Nephron progenitor cell (in vitro differentiated cells): ENCODE data around the gene EGFL7.

Source experiments
- DNase-seq: peaks from one replicate; pipeline ENCODE4 v3.0.0; 2021
- H3K27ac Mint-ChIP-seq: 2 replicates; pipeline ENCODE4 v1.8.0; 2021; ENCODE audit warnings: mild to moderate bottlenecking, moderate library complexity, mixed read lengths
- H3K27me3 Mint-ChIP-seq: 2 replicates; pipeline ENCODE4 v1.8.0; 2021; ENCODE audit warnings: mild to moderate bottlenecking, low read depth, mixed read lengths; ENCODE audit not compliant: poor library complexity
- H3K36me3 Mint-ChIP-seq: 2 replicates; pipeline ENCODE4 v1.8.0; 2021; ENCODE audit warnings: low read depth, mixed read lengths
- H3K4me1 Mint-ChIP-seq: 2 replicates; pipeline ENCODE4 v1.8.0; 2021; ENCODE audit warnings: mixed read lengths
- H3K4me3 Mint-ChIP-seq: 2 replicates; pipeline ENCODE4 v1.8.0; 2021; ENCODE audit warnings: mild to moderate bottlenecking, moderate library complexity, mixed read lengths
- H3K9me3 Mint-ChIP-seq: 2 replicates; pipeline ENCODE4 v1.8.0; 2021; ENCODE audit warnings: mild to moderate bottlenecking, moderate library complexity, mixed read lengths
- CTCF ChIP-seq: fragments of 200-600 bp; sonication (generic); IDR thresholded peaks from 2 replicates; pipeline ENCODE4 v1.5.0; 2021; ENCODE audit warnings: antibody characterized with exemption

The EGFL7 gene

DNA sequence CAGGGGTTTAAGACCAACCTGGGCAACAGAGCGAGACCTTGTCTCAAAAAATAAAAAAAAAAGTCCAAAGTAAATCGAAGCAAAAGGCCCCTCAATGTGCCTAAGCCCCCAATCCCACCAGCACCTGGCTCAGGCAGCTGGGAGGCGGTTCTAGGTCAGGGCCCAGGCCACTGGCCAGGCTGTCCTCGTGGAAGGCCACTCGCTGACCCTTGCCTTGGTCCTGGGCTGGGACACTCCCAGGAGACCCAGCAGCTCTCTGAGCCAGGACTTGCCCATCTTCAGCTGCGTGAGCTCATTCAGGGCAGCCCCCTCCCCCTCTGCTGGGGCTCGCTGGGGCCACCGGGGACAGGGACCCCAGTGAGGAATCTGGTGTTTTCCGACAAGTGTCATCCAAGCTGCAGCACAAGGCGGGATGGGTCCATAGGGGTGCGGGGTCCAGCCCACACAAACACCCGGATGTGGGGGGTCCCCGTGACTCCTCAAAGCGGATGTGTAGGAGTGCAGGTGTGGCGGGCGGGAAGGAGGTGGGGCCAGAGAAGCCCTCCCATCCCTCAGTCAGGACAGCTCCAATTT lies 20.5 kb downstream of the EGFL7 start:
- no peak for TF ChIP-seq CTCF
- Mint-ChIP-seq H3K9me3 (no peaks in the 10 kb centered on the region), H3K4me1 (peaks cover 28% of the 10 kb centered on the region), H3K36me3 (no peaks in the 10 kb centered on the region), H3K4me3 (no peak overlapping the region), H3K27ac (no peak overlapping the region), H3K27me3 (peaks cover 31% of the 10 kb centered on the region)
- no peak for DNase-seq

- Mint-ChIP-seq H3K27me3 (peaks cover 36% of the 10 kb centered on the region), H3K27ac (no peak overlapping the region), H3K4me3 (no peak overlapping the region), H3K4me1 (peaks cover 25% of the 10 kb centered on the region), H3K9me3 (no peaks in the 10 kb centered on the region), H3K36me3 (no peaks in the 10 kb centered on the region)
- DNase-seq: peak; percentile 13
- no peak for TF ChIP-seq CTCF
Observed at GRCh38 chr9:136683755-136684154, 21.0 kb downstream of the EGFL7 start.

GRCh38 chr9:136684339-136684738 lies 21.6 kb downstream of the EGFL7 start:
- H3K9me3 Mint-ChIP-seq: no peaks in the 10 kb centered on the region
- H3K4me1 Mint-ChIP-seq: peaks cover 19% of the 10 kb centered on the region
- H3K36me3 Mint-ChIP-seq: no peaks in the 10 kb centered on the region
- H3K27me3 Mint-ChIP-seq: peaks cover 41% of the 10 kb centered on the region
- DNase-seq: no peak
- TF ChIP-seq CTCF: no peak
- H3K4me3 Mint-ChIP-seq: no peak overlapping the region
- no peak overlapping the region for H3K27ac Mint-ChIP-seq

DNA sequence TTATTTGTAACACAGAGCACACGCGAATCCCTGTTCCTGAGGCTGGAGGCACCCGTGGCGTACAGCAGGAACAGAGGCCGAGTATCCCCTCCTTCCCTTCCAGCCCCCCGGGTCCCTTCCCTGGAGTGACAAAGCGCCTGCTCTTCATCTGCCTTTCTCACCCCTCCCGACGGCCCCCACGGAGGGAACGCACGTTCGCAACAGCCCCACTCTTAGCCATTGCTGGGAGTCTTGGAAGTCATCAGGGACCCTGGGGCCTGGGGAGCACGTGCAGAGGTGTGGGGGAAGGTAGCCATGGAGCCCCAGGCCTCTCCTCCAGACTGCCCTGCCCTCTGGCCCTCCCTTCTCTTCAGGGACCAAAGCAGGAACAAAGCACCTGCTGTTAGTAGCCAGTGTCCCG lies 22.1 kb downstream of the EGFL7 start:
- Mint-ChIP-seq H3K27ac (no peak overlapping the region), H3K9me3 (no peaks in the 10 kb centered on the region), H3K4me1 (peaks cover 14% of the 10 kb centered on the region), H3K4me3 (no peak overlapping the region), H3K27me3 (peaks cover 46% of the 10 kb centered on the region), H3K36me3 (no peaks in the 10 kb centered on the region)
- no peak for TF ChIP-seq CTCF
- no peak for DNase-seq

DNA sequence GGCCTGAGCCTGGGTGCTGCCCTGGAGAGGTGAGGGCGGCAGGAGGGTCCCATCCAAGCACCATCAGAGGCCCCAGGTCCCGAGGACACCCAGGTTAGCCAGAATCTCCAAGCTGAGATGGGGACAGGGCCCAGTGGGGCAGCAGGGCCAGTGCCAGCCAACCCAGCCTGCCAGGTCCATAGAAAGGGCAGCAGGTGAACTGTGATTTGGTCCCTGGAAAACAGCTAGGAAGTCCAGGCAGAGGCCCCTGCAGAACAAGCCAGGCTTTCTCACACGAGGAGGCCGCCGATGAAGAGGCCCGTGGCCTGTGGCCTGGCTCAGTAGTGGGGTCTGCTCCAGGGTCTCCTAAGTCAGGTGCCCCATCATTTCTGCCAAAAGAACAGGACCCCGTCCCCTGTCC lies 22.5 kb downstream of the EGFL7 start:
- Mint-ChIP-seq H3K36me3 (no peaks in the 10 kb centered on the region), H3K27ac (no peak overlapping the region), H3K4me1 (peaks cover 12% of the 10 kb centered on the region), H3K4me3 (no peak overlapping the region), H3K27me3 (peaks cover 48% of the 10 kb centered on the region), H3K9me3 (no peaks in the 10 kb centered on the region)
- TF ChIP-seq CTCF: no peak
- peak; percentile 3 for DNase-seq

- Mint-ChIP-seq H3K4me1 (peaks cover 14% of the 10 kb centered on the region), H3K27me3 (peaks cover 51% of the 10 kb centered on the region), H3K36me3 (no peaks in the 10 kb centered on the region), H3K4me3 (peak overlapping the region; percentile 82), H3K27ac (no peak overlapping the region), H3K9me3 (no peaks in the 10 kb centered on the region)
- no peak for TF ChIP-seq CTCF
- DNase-seq: peak; percentile 29
Observed at GRCh38 chr9:136685790-136686533, 23.2 kb downstream of the EGFL7 start.
